Activated T-cell treated with anti-CD3 and anti-CD28 coated beads for 48 hours (primary cell): ENCODE data around the gene NTSR1.
"Not testable (repeated sequence)": the region's sequence is repeated elsewhere in the genome, so short reads cannot be mapped to it uniquely, and the experiment has no call there.

Experiments used
- DNase-seq: peaks from one replicate; pipeline ENCODE4 v3.0.0-alpha.2; 2020; ENCODE audit warnings: low read depth

Gene NTSR1

GRCh38 chr20:62674370-62674769 is 34.3 kb upstream of the NTSR1 start:
- DNase-seq = no peak

- no peak for DNase-seq
These were observed 33.3 kb upstream of the NTSR1 start for GRCh38 chr20:62675156-62675876.

- no peak for DNase-seq
These were observed 32.8 kb upstream of the NTSR1 start for GRCh38 chr20:62675877-62676260.

GRCh38 chr20:62676976-62677375 is 31.7 kb upstream of the NTSR1 start:
- DNase-seq = no peak

- no peak for DNase-seq
These were observed 31.0 kb upstream of the NTSR1 start for GRCh38 chr20:62677678-62678077.

- no peak for DNase-seq
These were observed 30.1 kb upstream of the NTSR1 start for GRCh38 chr20:62678553-62678952.

- no peak for DNase-seq
These were observed 28.6 kb upstream of the NTSR1 start for GRCh38 chr20:62679978-62680589.

- DNase-seq = no peak
These were observed 25.6 kb upstream of the NTSR1 start for GRCh38 chr20:62682912-62683517.

GRCh38 chr20:62683660-62684322 is 24.8 kb upstream of the NTSR1 start:
- DNase-seq = not testable (repeated sequence)

- no peak for DNase-seq
These were observed 23.7 kb upstream of the NTSR1 start for GRCh38 chr20:62684981-62685380.

GRCh38 chr20:62685781-62686555 is 22.7 kb upstream of the NTSR1 start:
- no peak for DNase-seq

- no peak for DNase-seq
These were observed 21.5 kb upstream of the NTSR1 start for GRCh38 chr20:62686869-62687830.

- no peak for DNase-seq
These were observed 20.6 kb upstream of the NTSR1 start for GRCh38 chr20:62688083-62688482.

- no peak for DNase-seq
These were observed 19.7 kb upstream of the NTSR1 start for GRCh38 chr20:62688855-62689460.

GRCh38 chr20:62689861-62690260 is 18.8 kb upstream of the NTSR1 start:
- no peak for DNase-seq

GRCh38 chr20:62690261-62690820 is 18.3 kb upstream of the NTSR1 start:
- DNase-seq = no peak

GRCh38 chr20:62691487-62691886 is 17.1 kb upstream of the NTSR1 start:
- DNase-seq = no peak

- no peak for DNase-seq
These were observed 16.5 kb upstream of the NTSR1 start for GRCh38 chr20:62692176-62692575.

GRCh38 chr20:62692801-62693523 is 15.7 kb upstream of the NTSR1 start:
- no peak for DNase-seq

- DNase-seq = no peak
These were observed 15.1 kb upstream of the NTSR1 start for GRCh38 chr20:62693524-62693922.
